Uterus (tissue), 4 donors: ENCODE data around the gene PABPN1L. TPM values are rescaled to one million over a fixed set of nuclear protein-coding genes. Genes with fewer than 3 reads are reported as not detected.
A peak's percentile ranks its signal among the peaks of the same experiment; 100 is the strongest.
"Not testable (repeated sequence)": the region's sequence is repeated elsewhere in the genome, so short reads cannot be mapped to it uniquely, and the experiment has no call there.

Source experiments
- DNase-seq, 2 donors: peaks; one replicate each; pipeline ENCODE4 v3.0.0-alpha.2; 2019 to 2020
- H3K27ac ChIP-seq, 2 donors: fragments of 200-600 bp; sonication (generic); 1 replicate in 1 of 2; 2 replicates in 1 of 2; pipeline ENCODE4 v1.5.1; 2016 to 2018
- H3K27me3 ChIP-seq, 2 donors: fragments of 200-600 bp; sonication (generic); one replicate each; pipeline ENCODE4 v1.5.1; 2018 to 2019; ENCODE audit warnings: control low read depth in 1 of 2
- H3K36me3 ChIP-seq, 2 donors: fragments of 200-600 bp; sonication (generic); one replicate each; pipeline ENCODE4 v1.5.1; 2019; ENCODE audit warnings: control low read depth in 1 of 2
- H3K4me1 ChIP-seq, 2 donors: fragments of 200-600 bp; sonication (generic); one replicate each; pipeline ENCODE4 v1.5.1; 2018 to 2019; ENCODE audit warnings: control low read depth in 1 of 2
- H3K4me3 ChIP-seq, 2 donors: fragments of 200-600 bp; sonication (generic); 1 replicate in 1 of 2; 2 replicates in 1 of 2; pipeline ENCODE4 v1.5.1; 2018 to 2019; ENCODE audit warnings: mild to moderate bottlenecking in 1 of 2
- H3K9me3 ChIP-seq, 2 donors: fragments of 200-600 bp; sonication (generic); one replicate each; pipeline ENCODE4 v1.5.1; 2019; ENCODE audit warnings: control low read depth in 1 of 2
- POLR2A ChIP-seq, 2 donors: fragments of 450-650 bp; IDR thresholded peaks; one replicate each; pipeline ENCODE4 v1.6.1; 2016; ENCODE audit warnings: antibody characterized with exemption in 2 of 2, mild to moderate bottlenecking in 1 of 2, moderate library complexity in 1 of 2
- intact Hi-C: fragments of 100-400 bp; cut with DNase I; formaldehyde crosslinking; loops from one replicate; pipeline ENCODE4 v1.15.1; 2023; ENCODE audit warnings: low total_unique reads
- total RNA-seq, 4 donors: library from RNA; depleted of rRNA in 3 of 4; stranded (reverse); fragments of >200 nt in 3 of 4; gene quantifications; one replicate each; pipeline versions ENCODE4 v1.1.0 to v1.2.4, GENCODE V29; 2014 to 2023
- TF ChIP-seq, protein P1 (sequence below), 4 experiments: fragments of 200-600 bp in 2 of 4; fragments of 450-650 bp in 2 of 4; sonication (generic) in 2 of 4; IDR thresholded peaks; one replicate each; pipeline ENCODE4 v1.5.1; 2016 to 2019; ENCODE audit warnings: antibody characterized with exemption in 4 of 4, mild to moderate bottlenecking in 2 of 4, moderate library complexity in 1 of 4
- donor health status: DM: yes; HTN: yes; CAD: no.

PABPN1L gene
- total RNA-seq, 4 donors from 2014 or later = not detected

DNA sequence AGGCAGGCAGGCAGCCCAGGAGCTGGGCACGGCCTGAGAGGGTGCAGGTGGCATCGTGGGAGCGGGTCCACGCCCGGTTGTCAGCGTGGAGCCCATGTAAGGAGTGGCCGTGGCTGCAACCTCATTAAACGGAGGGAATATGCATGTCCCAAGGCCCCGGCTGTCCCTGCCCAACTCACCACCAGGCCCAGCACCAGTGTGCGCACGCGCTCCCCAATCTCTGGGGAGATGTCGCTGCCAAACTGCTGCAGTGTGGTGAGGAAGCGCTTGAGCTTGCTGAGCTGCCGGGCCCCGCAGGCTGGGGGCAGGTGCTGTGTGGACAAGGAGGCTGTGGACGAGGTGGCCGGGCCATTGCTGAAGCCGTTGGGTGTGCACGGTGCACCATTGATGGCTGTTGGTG lies 25.6 kb upstream of the PABPN1L start:
- intact Hi-C loops = no loop called here
- Histone ChIP-seq H3K27me3 (no peaks in the 10 kb centered on the region), H3K36me3 (no peaks in the 10 kb centered on the region), H3K27ac (no peak overlapping the region), H3K4me1 (no peaks in the 10 kb centered on the region), H3K9me3 (no peaks in the 10 kb centered on the region), H3K4me3 (no peak overlapping the region)
- TF ChIP-seq POLR2A (IDR thresholded peaks at IDR 0.05) = no peak
- TF ChIP-seq, protein P1, sequence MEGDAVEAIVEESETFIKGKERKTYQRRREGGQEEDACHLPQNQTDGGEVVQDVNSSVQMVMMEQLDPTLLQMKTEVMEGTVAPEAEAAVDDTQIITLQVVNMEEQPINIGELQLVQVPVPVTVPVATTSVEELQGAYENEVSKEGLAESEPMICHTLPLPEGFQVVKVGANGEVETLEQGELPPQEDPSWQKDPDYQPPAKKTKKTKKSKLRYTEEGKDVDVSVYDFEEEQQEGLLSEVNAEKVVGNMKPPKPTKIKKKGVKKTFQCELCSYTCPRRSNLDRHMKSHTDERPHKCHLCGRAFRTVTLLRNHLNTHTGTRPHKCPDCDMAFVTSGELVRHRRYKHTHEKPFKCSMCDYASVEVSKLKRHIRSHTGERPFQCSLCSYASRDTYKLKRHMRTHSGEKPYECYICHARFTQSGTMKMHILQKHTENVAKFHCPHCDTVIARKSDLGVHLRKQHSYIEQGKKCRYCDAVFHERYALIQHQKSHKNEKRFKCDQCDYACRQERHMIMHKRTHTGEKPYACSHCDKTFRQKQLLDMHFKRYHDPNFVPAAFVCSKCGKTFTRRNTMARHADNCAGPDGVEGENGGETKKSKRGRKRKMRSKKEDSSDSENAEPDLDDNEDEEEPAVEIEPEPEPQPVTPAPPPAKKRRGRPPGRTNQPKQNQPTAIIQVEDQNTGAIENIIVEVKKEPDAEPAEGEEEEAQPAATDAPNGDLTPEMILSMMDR (IDR thresholded peaks at IDR 0.05) = no peak
- no peak for DNase-seq

- H3K4me1 ChIP-seq = no peaks in the 10 kb centered on the region
- H3K27me3 ChIP-seq = no peaks in the 10 kb centered on the region
- TF ChIP-seq, protein P1 (IDR thresholded peaks at IDR 0.05) = no peak
- TF ChIP-seq POLR2A (IDR thresholded peaks at IDR 0.05) = no peak
- intact Hi-C loops = no loop called here
- H3K27ac ChIP-seq = no peak overlapping the region
- no peak for DNase-seq
- H3K36me3 ChIP-seq = no peaks in the 10 kb centered on the region
- H3K4me3 ChIP-seq = no peak overlapping the region
- no peaks in the 10 kb centered on the region for H3K9me3 ChIP-seq
Measured at GRCh38 chr16:88891083-88891482, 24.6 kb upstream of the PABPN1L start.

GRCh38 chr16:88889702-88890352 lies 23.4 kb upstream of the PABPN1L start:
- intact Hi-C loops, H3K27ac ChIP-seq, DNase-seq, H3K4me1 ChIP-seq, H3K4me3 ChIP-seq, H3K9me3 ChIP-seq, H3K36me3 ChIP-seq, H3K27me3 ChIP-seq: not testable (repeated sequence)

DNA sequence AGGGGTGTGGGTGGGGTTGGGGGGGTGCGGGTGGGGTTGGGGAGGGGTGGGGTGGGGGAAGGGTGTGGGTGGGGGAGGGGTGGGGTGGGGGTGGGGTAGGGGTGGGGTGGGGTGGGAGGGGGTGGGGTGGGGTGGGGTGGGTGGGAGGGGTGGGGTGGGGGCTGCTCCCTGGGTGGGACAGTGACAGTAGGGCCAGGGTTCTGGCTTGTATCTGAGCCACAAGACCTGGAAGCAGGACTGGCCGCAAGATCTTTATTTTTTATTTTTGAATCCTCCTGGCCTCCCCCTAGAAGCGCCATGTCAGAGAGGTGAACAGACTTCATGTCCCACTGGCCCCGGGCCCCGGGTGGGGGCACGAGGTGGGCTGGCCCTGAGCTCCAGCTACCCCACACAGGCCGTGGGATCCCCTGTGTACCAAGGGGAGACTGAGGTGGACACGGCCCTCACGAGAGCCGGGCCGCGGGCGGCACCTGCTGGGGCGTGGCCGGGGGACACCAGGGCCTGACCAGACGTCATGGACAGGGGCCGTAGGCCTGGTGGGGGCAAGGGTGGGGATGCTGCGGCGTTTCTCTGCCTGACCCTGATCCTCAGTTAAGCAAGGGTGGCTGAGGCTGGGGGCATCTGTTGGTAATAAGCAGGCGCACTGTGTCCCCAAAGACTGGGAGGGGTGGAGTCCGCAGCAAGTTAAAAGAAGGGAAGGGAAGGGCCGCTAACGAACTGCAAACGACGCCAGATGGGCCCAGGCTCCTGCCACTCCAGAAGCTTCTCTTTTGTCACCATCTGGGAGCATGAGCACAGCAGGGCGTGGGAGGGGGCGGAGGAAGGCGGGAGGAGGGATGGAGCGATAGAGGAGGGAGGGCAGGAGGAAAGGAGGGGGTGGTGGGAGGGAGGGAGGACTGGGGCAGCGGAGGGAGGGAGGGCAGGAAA lies 22.3 kb upstream of the PABPN1L start:
- Histone ChIP-seq H3K4me3 (no peak overlapping the region), H3K4me1 (no peaks in the 10 kb centered on the region), H3K27ac (no peak overlapping the region), H3K27me3 (no peaks in the 10 kb centered on the region), H3K36me3 (no peaks in the 10 kb centered on the region), H3K9me3 (no peaks in the 10 kb centered on the region)
- intact Hi-C loops = no loop called here
- no peak for DNase-seq
- no peak for TF ChIP-seq POLR2A (IDR thresholded peaks at IDR 0.05)
- TF ChIP-seq, protein P1 (IDR thresholded peaks at IDR 0.05) = no peak

DNA sequence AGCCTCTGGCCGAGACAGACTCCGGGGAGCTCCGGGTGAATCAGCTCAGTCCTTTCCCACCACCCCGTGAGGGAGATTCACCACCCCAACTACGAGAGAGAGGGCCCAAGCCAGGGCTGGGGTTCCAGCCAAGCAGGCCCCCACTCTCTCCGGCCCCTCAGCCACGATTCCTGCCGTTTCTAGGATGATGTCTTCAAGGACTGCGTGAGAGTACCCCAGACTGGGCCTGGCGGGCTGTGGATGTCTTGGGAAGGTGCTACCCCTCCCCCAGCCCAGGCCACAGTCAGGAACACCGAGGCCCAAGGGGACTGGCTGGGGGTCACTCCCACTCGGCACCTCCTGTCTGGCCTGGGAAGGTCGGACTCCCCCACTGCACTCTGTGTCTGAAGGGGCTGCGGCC lies 21.6 kb upstream of the PABPN1L start:
- TF ChIP-seq POLR2A (IDR thresholded peaks at IDR 0.05) = no peak
- H3K4me1 ChIP-seq = no peaks in the 10 kb centered on the region
- peak overlapping the region; percentile 55 to 59 for H3K27ac ChIP-seq
- intact Hi-C loops = no loop called here
- DNase-seq = no peak
- H3K9me3 ChIP-seq = no peaks in the 10 kb centered on the region
- H3K36me3 ChIP-seq = no peaks in the 10 kb centered on the region
- H3K4me3 ChIP-seq = no peak overlapping the region
- H3K27me3 ChIP-seq = no peaks in the 10 kb centered on the region

DNA sequence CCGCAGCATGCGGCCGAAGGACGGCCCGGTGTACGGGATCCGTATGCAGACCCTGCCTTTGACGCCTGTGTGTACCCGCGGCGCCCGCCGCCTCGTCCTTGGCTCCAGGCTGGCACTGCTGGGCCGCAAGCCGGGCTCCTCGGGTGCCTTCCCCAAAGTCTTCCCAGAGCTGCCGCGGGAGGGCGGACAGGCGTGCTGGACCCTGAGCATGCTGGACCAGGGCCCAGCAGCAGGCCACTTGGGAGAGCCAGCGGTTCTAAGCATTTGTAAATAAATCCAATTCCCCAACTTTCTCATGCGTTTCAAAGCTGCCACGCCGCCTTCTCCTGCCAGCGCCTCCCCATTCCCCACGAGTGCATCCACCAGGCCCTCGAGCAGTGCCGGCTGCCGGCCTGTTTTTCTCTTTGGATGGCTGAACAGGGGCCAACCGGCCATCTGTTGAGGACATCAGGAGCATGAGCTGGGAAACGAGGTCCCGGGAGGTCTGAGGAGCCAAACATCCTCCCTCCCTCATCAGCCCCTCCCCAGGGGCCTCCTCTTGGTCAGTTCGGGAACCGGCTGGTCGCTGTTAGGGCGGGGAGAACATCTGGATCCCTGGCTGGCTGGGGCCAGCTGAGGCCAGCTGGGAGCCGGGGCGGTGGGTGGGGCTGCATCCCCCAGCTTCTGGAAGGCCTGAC lies 20.5 kb upstream of the PABPN1L start:
- TF ChIP-seq, protein P1 (IDR thresholded peaks at IDR 0.05) = peak in 2 of 4 experiments; percentile 15 to 19
- no peak for TF ChIP-seq POLR2A (IDR thresholded peaks at IDR 0.05)
- Histone ChIP-seq H3K27ac (peak overlapping the region; percentile 49 to 59), H3K36me3 (no peaks in the 10 kb centered on the region), H3K4me1 (no peaks in the 10 kb centered on the region), H3K27me3 (no peaks in the 10 kb centered on the region), H3K4me3 (no peak overlapping the region), H3K9me3 (no peaks in the 10 kb centered on the region)
- DNase-seq = peak; percentile 76 to 80
- intact Hi-C loops = no loop called here
